Heart left ventricle (tissue), 16 donors: ENCODE data around the gene SRGAP3. TPM values are rescaled to one million over a fixed set of nuclear protein-coding genes. Genes with fewer than 3 reads are reported as not detected.

Experiments used
- ATAC-seq, 4 donors: fragments of 200-7000 bp; cut with Tn5 transposase; one replicate each; pipeline ENCODE4 v1.9.1; 2020 to 2022; ENCODE audit warnings: moderate library complexity in 4 of 4, mild to moderate bottlenecking in 3 of 4, moderate number of reproducible peaks in 1 of 4
- DNase-seq, 5 donors: peaks; one replicate each; pipeline ENCODE4 v3.0.0-alpha.2; 2020
- H3K27ac ChIP-seq, 12 donors: fragments of 200-600 bp; sonication (generic) in 4 of 12; one replicate each; pipeline versions ENCODE4 v1.5.0 to v1.8.0; 2016 to 2022; ENCODE audit warnings: mild to moderate bottlenecking in 2 of 12
- H3K27me3 ChIP-seq, 9 donors: fragments of 200-600 bp; sonication (generic) in 2 of 9; one replicate each; pipeline versions ENCODE4 v1.5.1 to v1.8.0; 2016 to 2022; ENCODE audit warnings: mild to moderate bottlenecking in 3 of 9
- H3K36me3 ChIP-seq, 9 donors: fragments of 200-600 bp; sonication (generic) in 2 of 9; one replicate each; pipeline versions ENCODE4 v1.5.0 to v1.8.0; 2018 to 2022; ENCODE audit warnings: mild to moderate bottlenecking in 2 of 9
- H3K4me1 ChIP-seq, 12 donors: fragments of 200-600 bp; sonication (generic) in 4 of 12; one replicate each; pipeline versions ENCODE4 v1.5.0 to v1.8.0; 2016 to 2022; ENCODE audit warnings: mild to moderate bottlenecking in 3 of 12
- H3K4me3 ChIP-seq, 12 donors: fragments of 200-600 bp; sonication (generic) in 4 of 12; one replicate each; pipeline versions ENCODE4 v1.5.0 to v1.8.0; 2017 to 2022; ENCODE audit warnings: mild to moderate bottlenecking in 9 of 12, moderate library complexity in 4 of 12
- H3K9me3 ChIP-seq, 12 donors: fragments of 200-600 bp; sonication (generic) in 4 of 12; one replicate each; pipeline versions ENCODE4 v1.5.0 to v1.8.0; 2016 to 2022; ENCODE audit warnings: mild to moderate bottlenecking in 1 of 12
- CTCF ChIP-seq, 12 donors: fragments of 200-600 bp; sonication (generic) in 4 of 12; IDR thresholded peaks; one replicate each; pipeline versions ENCODE4 v1.5.0 to v1.8.0; 2018 to 2022; ENCODE audit warnings: antibody characterized with exemption in 12 of 12, mild to moderate bottlenecking in 5 of 12
- POLR2A ChIP-seq, 2 donors: fragments of 450-650 bp; IDR thresholded peaks; one replicate each; pipeline ENCODE4 v1.6.1; 2017; ENCODE audit warnings: antibody characterized with exemption in 2 of 2, mild to moderate bottlenecking in 2 of 2, moderate library complexity in 2 of 2
- WGBS, 4 donors: extraction: QIAGEN DNeasy Blood & Tissue Kit in 2 of 4; methylation state at CpG; one replicate each; pipeline versions ENCODE4 v1.1.5 to v1.1.7; 2013 to 2018; 5-methylcytosine and 5-hydroxymethylcytosine counted together
- intact Hi-C, 10 donors: fragments of 100-400 bp; cut with DNase I; formaldehyde crosslinking; loops; one replicate each; pipeline versions ENCODE4 v1.11.1 to v1.14.2; 2022
- polyA plus RNA-seq, 2 donors: library from polyadenylated mRNA; stranded (reverse); fragments of 200-250 nt; gene quantifications; one replicate each; pipeline ENCODE4 v1.2.3, GENCODE V29; 2013
- total RNA-seq, 9 donors: library from RNA; depleted of rRNA in 2 of 9; stranded (reverse); fragments of >200 nt in 2 of 9; fragmentation: NEBNext Ultra II Directional in 3 of 9; extraction: Animal tissue kit (Norgen Biotek cat#: 25700) in 3 of 9; gene quantifications; one replicate each; pipeline versions ENCODE4 v1.1.0 to v1.2.4, GENCODE V29; 2016 to 2023
- donor health status: ischemic (EF 13 %, LVEDD 7.1; RV severe dilation, severe dysfunction).
- donor health status: healthy with polysubstance abuse.
- donor health status: DM: no; HTN: yes; CAD: no.
- donor health status: DM: no; HTN: no; CAD: no.
- donor health status: ischemic (EF 25% LVEDD 6.9; RV normal size, moderate dysfunction).
- donor health status: ischemic (EF 25% LVEDD 5.7; RV mildly dilated, moderate dysfunction).
- donor health status: healthy.
- donor health status: DM: yes; HTN: yes; CAD: no.
- donor health status: ischemic (EF 35%, LVEDD 5.7; RV mildly dilated, moderate dysfunction).
- donor health status: nonischemic (EF 11% LVEDD 7.7; RV severe dilation, severe dysfunction).
- donor health status: DM: yes; HTN: yes; CAD: no.
- donor health status: PGD.
- donor health status: ischemic (EF 29% LVEDD 5.4; RV normal size, mild dysfunction).
- donor health status: nonischemic (EF 23%, LVEDD 6.1; RV moderate dilation, normal function).

SRGAP3 gene
- total and polyA plus RNA-seq, 11 donors, result 1.4 to 16.8 (median 9.0) TPM

GRCh38 chr3:9161811-9162210 lies 87.6 kb downstream of the SRGAP3 start:
- no peak for TF ChIP-seq POLR2A (IDR thresholded peaks at IDR 0.05)
- no peak for TF ChIP-seq CTCF (IDR thresholded peaks at IDR 0.05)
- DNase-seq (no peak), ATAC-seq (no peak)
- H3K4me3 ChIP-seq, result no peak overlapping the region
- intact Hi-C loops, result no loop called here
- peaks cover 0 to 5% (median 0%) of the 10 kb centered on the region in 12 donors for H3K4me1 ChIP-seq
- 90 to 95% (median 92%) methylated on average over 1 of the region's 1 CpG for WGBS, 4 donors
- no peak overlapping the region for H3K27ac ChIP-seq
- no peaks in the 10 kb centered on the region for H3K36me3 ChIP-seq
- H3K27me3 ChIP-seq, result no peaks in the 10 kb centered on the region
- H3K9me3 ChIP-seq, result peaks cover 0 to 4% (median 0%) of the 10 kb centered on the region in 12 donors

- DNase-seq (no peak), ATAC-seq (no peak)
- H3K4me1 ChIP-seq, result peaks cover 0 to 5% (median 0%) of the 10 kb centered on the region in 12 donors
- WGBS, 4 donors, result 74 to 81% (median 78%) methylated on average over 4 of the region's 4 CpGs
- H3K36me3 ChIP-seq, result no peaks in the 10 kb centered on the region
- H3K9me3 ChIP-seq, result peaks cover 0 to 1% (median 0%) of the 10 kb centered on the region in 12 donors
- H3K4me3 ChIP-seq, result no peak overlapping the region
- no peaks in the 10 kb centered on the region for H3K27me3 ChIP-seq
- H3K27ac ChIP-seq, result no peak overlapping the region
- no peak for TF ChIP-seq CTCF (IDR thresholded peaks at IDR 0.05)
- TF ChIP-seq POLR2A (IDR thresholded peaks at IDR 0.05), result no peak
- intact Hi-C loops, result no loop called here
Observed at GRCh38 chr3:9161298-9161697, 88.1 kb downstream of the SRGAP3 start.

- intact Hi-C loops, result no loop called here
- ATAC-seq (no peak), DNase-seq (no peak)
- no peak overlapping the region for H3K27ac ChIP-seq
- H3K4me3 ChIP-seq, result no peak overlapping the region
- no peak for TF ChIP-seq CTCF (IDR thresholded peaks at IDR 0.05)
- WGBS, 4 donors, result 80 to 81% (median 81%) methylated on average over 12 to 13 of the region's 13 CpGs
- no peaks in the 10 kb centered on the region for H3K9me3 ChIP-seq
- no peaks in the 10 kb centered on the region for H3K36me3 ChIP-seq
- H3K27me3 ChIP-seq, result no peaks in the 10 kb centered on the region
- H3K4me1 ChIP-seq, result peaks cover 0 to 13% (median 3%) of the 10 kb centered on the region in 12 donors
Observed at GRCh38 chr3:9158865-9159630, 90.4 kb downstream of the SRGAP3 start.

GRCh38 chr3:9157651-9158362 lies 91.6 kb downstream of the SRGAP3 start:
- no peak for ATAC-seq

More at GRCh38 chr3:9157651-9158362, 91.6 kb downstream of the SRGAP3 start:
- no peaks in the 10 kb centered on the region for H3K9me3 ChIP-seq
- H3K4me1 ChIP-seq, result peaks cover 0 to 20% (median 8%) of the 10 kb centered on the region in 12 donors
- intact Hi-C loops, result no loop called here
- H3K4me3 ChIP-seq, result no peak overlapping the region
- no peak for DNase-seq
- H3K36me3 ChIP-seq, result no peaks in the 10 kb centered on the region
- no peak overlapping the region for H3K27ac ChIP-seq
- H3K27me3 ChIP-seq, result no peaks in the 10 kb centered on the region
- TF ChIP-seq CTCF (IDR thresholded peaks at IDR 0.05) (no peak), POLR2A (IDR thresholded peaks at IDR 0.05) (no peak)
- WGBS, 4 donors, result 76 to 84% (median 80%) methylated on average over 5 of the region's 5 CpGs
